ENCODE results near the gene MRPL24.

Gene MRPL24

DNA sequence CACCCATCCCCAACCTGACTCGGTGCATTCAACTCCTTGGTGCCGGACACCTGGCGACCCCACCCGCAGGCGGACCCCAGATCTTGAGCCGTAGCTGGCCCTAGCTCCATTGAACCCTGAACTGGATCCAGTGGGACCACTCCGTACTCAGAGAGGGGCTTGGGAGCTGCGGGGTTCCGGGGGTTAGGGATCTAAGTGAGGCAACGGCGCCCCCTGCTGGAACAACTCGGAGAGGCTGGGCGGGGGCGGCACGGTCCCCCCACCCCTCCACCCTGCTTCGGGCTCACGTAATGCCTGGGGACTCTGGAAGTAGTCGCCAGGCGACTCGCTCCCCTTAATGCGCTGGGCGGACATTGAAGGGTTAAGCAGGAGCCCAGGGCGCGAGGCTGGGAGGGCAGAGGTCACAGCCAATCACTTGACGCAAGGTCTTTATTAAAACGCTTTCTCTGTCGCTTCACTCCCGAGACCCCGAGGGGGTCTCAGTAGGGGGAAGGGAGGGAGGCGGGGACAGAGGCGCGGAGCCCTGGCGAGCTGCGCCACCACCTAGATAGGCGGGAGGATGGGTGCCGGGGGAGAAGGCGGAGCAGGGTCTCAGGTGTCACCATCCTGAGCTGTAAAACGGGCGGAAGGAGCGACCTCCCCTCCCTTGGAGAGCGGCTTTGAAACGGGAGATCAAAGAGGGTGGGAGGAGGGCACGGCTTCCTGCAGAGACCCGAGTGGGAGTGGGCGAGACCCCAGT, 34.8 kb downstream of the MRPL24 start:
- H3K27ac Mint-ChIP-seq: peak overlapping the region; percentile 97 to 98 (median 98)
- H3K9me3 Mint-ChIP-seq: no peaks in the 10 kb centered on the region
- H3K36me3 Mint-ChIP-seq (ENCODE audit: low read depth): peaks cover 11% of the 10 kb centered on the region
- TF ChIP-seq CTCF (IDR thresholded peaks at IDR 0.05; ENCODE audit: unreplicated experiment in 3 of 3): peak; percentile 82 to 95 (median 94)
- H3K4me1 Mint-ChIP-seq: peaks cover 67% of the 10 kb centered on the region
- H3K27me3 Mint-ChIP-seq (ENCODE audit: low read depth): no peaks in the 10 kb centered on the region
- H3K4me3 Mint-ChIP-seq: peak overlapping the region; percentile 84 to 89 (median 86)

DNA sequence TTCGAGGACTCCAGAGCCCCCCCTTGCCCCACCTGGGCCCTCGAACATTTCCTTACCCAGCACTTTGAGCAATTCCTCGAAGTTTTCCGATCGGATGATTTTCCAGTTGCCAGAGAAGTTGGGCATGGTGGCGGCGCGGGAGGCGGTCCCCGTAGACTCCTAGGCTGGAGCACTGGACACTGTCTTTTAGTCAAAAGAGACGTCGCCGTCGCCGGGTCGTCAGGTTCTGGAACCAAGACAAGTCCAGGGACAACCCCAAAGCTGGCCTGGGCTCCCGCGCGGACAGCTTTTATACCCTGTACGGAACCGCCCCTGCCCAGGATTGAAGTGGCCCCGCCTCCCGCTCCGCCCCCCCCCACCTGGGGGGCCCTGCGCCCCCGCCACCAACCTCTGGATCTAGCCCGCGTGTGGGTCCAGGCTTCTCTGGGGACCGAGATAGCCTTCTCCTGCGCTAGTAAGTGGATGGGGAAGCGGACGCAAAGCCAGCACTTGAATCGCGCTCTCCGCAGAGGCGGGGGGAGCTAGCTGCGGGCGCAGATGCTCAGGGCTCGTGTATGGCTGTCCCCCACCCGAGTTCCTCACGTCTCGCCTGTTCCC, 35.5 kb downstream of the MRPL24 start, which contains the start of gene CRABP2:
Gene CRABP2 (minus strand): TSS at position 263 of the 597 bp plus-strand sequence. CDS start 137 bp downstream, at position 126.
- TF ChIP-seq CTCF (IDR thresholded peaks at IDR 0.05; ENCODE audit: unreplicated experiment in 3 of 3): no peak
- peak within 1 kb of the TSS; percentile 97 to 98 (median 98) for H3K27ac Mint-ChIP-seq
- peak within 1 kb of the TSS; percentile 84 to 89 (median 86) for H3K4me3 Mint-ChIP-seq
- H3K36me3 Mint-ChIP-seq (ENCODE audit: low read depth): peaks cover 16% of the 10 kb centered on the region
- H3K4me1 Mint-ChIP-seq: peaks cover 64% of the 10 kb centered on the region
- no peaks in the 10 kb centered on the region for H3K27me3 Mint-ChIP-seq (ENCODE audit: low read depth)
- H3K9me3 Mint-ChIP-seq: no peaks in the 10 kb centered on the region

DNA sequence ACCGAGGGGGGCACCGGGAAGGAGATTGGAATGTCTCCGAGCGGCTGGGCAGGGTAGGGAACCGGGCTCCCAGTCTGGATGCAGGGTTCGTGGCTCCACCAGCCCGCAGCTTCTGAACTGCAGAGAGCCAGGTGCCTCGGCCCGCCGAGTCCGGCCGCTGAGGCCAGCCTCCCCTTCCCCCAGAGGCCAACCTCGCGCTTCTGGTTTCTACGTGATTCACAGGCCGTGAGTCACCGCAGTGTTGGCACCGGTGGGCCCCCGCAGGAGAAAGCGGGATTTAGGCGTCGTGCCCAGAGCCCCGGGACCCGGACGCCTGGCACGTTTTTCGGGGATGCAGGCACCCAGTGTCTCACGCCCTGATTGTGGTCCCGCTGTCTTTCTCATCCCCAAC, 36.0 kb downstream of the MRPL24 start:
- H3K36me3 Mint-ChIP-seq (ENCODE audit: low read depth): peaks cover 18% of the 10 kb centered on the region
- TF ChIP-seq CTCF (IDR thresholded peaks at IDR 0.05; ENCODE audit: unreplicated experiment in 3 of 3): no peak
- H3K9me3 Mint-ChIP-seq: no peaks in the 10 kb centered on the region
- H3K27me3 Mint-ChIP-seq (ENCODE audit: low read depth): no peaks in the 10 kb centered on the region
- H3K4me3 Mint-ChIP-seq: peak overlapping the region; percentile 84 to 89 (median 86)
- H3K4me1 Mint-ChIP-seq: peaks cover 60% of the 10 kb centered on the region
- H3K27ac Mint-ChIP-seq: peak overlapping the region; percentile 97 to 98 (median 98)

DNA sequence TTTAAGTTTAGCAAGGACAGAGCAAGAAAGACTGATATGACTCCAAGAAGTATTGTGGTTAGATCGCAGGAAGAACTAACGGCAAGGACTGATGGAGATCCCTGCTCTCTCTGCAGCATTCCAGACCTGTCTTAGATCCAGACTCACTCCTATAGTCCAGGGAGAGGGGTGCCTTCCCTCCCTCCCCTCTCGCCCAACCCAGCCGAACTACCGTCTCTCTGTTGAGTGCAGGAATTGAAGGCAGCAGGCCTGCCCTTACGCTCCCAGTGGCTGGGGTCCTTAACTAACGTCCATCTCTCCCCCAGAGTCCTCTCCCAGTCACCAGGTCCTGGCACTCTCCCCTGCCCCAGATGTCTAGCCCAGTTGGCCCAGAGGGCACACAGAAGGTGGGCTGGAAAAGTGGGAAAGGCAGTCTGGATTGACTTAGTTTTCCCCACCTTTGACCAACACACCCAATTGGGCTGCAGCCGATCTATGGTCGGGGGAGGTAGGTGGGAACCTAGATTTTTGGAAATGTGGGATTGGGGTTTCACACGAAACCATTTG, 36.6 kb downstream of the MRPL24 start:
- TF ChIP-seq CTCF (IDR thresholded peaks at IDR 0.05; ENCODE audit: unreplicated experiment in 3 of 3): no peak
- no peaks in the 10 kb centered on the region for H3K27me3 Mint-ChIP-seq (ENCODE audit: low read depth)
- no peaks in the 10 kb centered on the region for H3K9me3 Mint-ChIP-seq
- peaks cover 55% of the 10 kb centered on the region for H3K4me1 Mint-ChIP-seq
- peak overlapping the region; percentile 84 to 89 (median 86) for H3K4me3 Mint-ChIP-seq
- H3K36me3 Mint-ChIP-seq (ENCODE audit: low read depth): peaks cover 25% of the 10 kb centered on the region
- H3K27ac Mint-ChIP-seq: peak overlapping the region; percentile 97 to 98 (median 98)

- no peak for TF ChIP-seq CTCF (IDR thresholded peaks at IDR 0.05; ENCODE audit: unreplicated experiment in 3 of 3)
- Mint-ChIP-seq H3K27me3 (ENCODE audit: low read depth) (no peaks in the 10 kb centered on the region), H3K9me3 (no peaks in the 10 kb centered on the region), H3K4me3 (peak overlapping the region; percentile 84 to 89 (median 86)), H3K4me1 (peaks cover 55% of the 10 kb centered on the region), H3K27ac (peak overlapping the region; percentile 97 to 98 (median 98)), H3K36me3 (ENCODE audit: low read depth) (peaks cover 30% of the 10 kb centered on the region)
These were observed 37.1 kb downstream of the MRPL24 start for GRCh38 chr1:156703741-156704140.
